ENCODE data around the gene CTNND2.

The CTNND2 gene

DNA sequence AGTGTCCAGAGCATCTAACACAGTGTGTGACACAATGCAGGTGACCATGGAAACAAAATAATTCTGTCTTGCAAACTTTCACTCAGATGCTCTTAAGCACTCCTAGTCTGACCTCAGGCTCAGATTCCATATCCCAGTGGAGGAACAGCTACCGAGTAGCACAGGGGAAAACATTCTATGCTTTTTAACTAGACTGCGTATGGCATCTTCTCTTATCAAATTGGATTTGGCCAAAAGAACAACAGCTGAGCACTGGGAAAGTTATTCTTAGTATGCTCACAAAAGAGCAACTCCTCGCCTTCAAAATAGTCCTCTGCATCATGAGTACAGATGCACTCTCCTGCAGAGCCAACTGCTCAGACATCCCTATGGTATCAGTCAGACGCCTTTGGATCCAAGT, 615.0 kb downstream of the CTNND2 start:
- no peaks in the 10 kb centered on the region for H3K4me1 Mint-ChIP-seq
- ATAC-seq = no peak
- H3K27ac Mint-ChIP-seq = no peak overlapping the region
- no peaks in the 10 kb centered on the region for H3K9me3 Mint-ChIP-seq
- peaks cover 7% of the 10 kb centered on the region for H3K27me3 Mint-ChIP-seq
- H3K4me3 Mint-ChIP-seq = no peak overlapping the region
- H3K36me3 Mint-ChIP-seq (ENCODE audit: low read depth) = no peaks in the 10 kb centered on the region
- DNase-seq = no peak

GRCh38 chr5:11281842-11282241, 622.4 kb downstream of the CTNND2 start:
- peaks cover 15% of the 10 kb centered on the region for H3K9me3 Mint-ChIP-seq
- peaks cover 13% of the 10 kb centered on the region for H3K27me3 Mint-ChIP-seq
- no peaks in the 10 kb centered on the region for H3K4me1 Mint-ChIP-seq
- no peak for ATAC-seq
- no peak for DNase-seq
- H3K36me3 Mint-ChIP-seq (ENCODE audit: low read depth) = no peaks in the 10 kb centered on the region
- H3K4me3 Mint-ChIP-seq = no peak overlapping the region
- no peak overlapping the region for H3K27ac Mint-ChIP-seq

GRCh38 chr5:11277323-11277722, 626.9 kb downstream of the CTNND2 start:
- Mint-ChIP-seq H3K9me3 (peaks cover 15% of the 10 kb centered on the region), H3K4me3 (no peak overlapping the region), H3K4me1 (no peaks in the 10 kb centered on the region), H3K27ac (no peak overlapping the region), H3K27me3 (peaks cover 14% of the 10 kb centered on the region), H3K36me3 (ENCODE audit: low read depth) (no peaks in the 10 kb centered on the region)
- DNase-seq (no peak), ATAC-seq (no peak)

DNA sequence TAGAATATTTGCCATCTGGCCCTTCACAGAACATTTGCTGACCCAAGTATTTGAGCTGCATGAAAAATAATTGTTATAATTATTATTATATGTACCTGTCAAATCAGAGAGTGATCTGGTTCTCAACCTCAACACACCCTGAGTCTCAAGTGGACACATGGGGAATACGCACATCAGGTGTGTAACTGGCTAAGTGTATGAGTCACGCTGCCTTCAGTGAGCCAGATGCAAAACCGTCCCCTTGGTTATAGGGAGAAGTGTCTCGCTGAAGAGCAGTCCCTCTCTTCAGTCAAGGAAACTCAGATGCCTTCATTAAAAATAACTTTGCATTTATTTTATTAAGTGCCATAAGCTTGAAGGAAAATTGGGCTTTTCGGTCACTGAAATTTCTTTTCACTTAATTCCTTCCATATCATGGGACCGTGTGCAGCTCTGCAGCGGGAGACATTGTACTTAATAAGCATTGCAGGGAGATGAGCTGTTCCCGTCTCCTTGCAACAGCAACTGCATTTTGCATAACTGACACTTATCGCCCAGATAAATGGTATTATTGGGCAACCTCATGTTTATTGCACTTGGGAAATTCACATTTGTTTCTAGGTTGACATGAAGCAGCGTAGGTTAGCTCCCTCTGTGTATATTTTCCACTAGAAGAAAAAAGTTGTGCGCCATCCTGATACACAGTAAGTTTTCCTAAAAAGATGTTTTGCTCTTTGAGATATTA, 630.9 kb downstream of the CTNND2 start:
- Mint-ChIP-seq H3K27me3 (peaks cover 11% of the 10 kb centered on the region), H3K9me3 (peaks cover 6% of the 10 kb centered on the region), H3K27ac (no peak overlapping the region), H3K4me3 (no peak overlapping the region), H3K4me1 (no peaks in the 10 kb centered on the region), H3K36me3 (ENCODE audit: low read depth) (no peaks in the 10 kb centered on the region)
- DNase-seq (no peak), ATAC-seq (no peak)

DNA sequence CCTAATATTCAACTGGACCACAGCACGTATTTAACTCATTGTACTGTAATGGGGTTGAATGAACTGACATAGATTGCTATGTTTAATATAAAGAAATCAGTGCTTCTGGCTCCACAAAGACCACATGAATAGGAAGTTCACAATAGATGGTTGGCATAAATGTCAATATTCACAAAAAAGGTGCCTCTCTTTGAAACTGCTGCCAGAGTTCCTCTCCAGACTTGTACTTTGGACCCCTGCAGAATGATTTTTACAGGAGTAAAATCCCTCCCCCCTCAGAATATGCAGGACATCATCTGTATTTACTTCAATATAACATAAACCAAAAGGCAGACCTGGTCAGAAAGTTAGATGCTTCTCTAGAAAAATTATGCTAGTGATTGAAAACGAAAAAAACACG, 634.7 kb downstream of the CTNND2 start:
- Mint-ChIP-seq H3K4me1 (no peaks in the 10 kb centered on the region), H3K4me3 (no peak overlapping the region), H3K9me3 (no peaks in the 10 kb centered on the region), H3K27me3 (peaks cover 1% of the 10 kb centered on the region), H3K27ac (no peak overlapping the region), H3K36me3 (ENCODE audit: low read depth) (no peaks in the 10 kb centered on the region)
- no peak for DNase-seq
- no peak for ATAC-seq

- H3K36me3 Mint-ChIP-seq (ENCODE audit: low read depth) = no peaks in the 10 kb centered on the region
- peaks cover 1% of the 10 kb centered on the region for H3K27me3 Mint-ChIP-seq
- no peaks in the 10 kb centered on the region for H3K4me1 Mint-ChIP-seq
- no peak overlapping the region for H3K4me3 Mint-ChIP-seq
- no peak for DNase-seq
- ATAC-seq = no peak
- no peaks in the 10 kb centered on the region for H3K9me3 Mint-ChIP-seq
- no peak overlapping the region for H3K27ac Mint-ChIP-seq
Observed at GRCh38 chr5:11268891-11269290, 635.4 kb downstream of the CTNND2 start.

DNA sequence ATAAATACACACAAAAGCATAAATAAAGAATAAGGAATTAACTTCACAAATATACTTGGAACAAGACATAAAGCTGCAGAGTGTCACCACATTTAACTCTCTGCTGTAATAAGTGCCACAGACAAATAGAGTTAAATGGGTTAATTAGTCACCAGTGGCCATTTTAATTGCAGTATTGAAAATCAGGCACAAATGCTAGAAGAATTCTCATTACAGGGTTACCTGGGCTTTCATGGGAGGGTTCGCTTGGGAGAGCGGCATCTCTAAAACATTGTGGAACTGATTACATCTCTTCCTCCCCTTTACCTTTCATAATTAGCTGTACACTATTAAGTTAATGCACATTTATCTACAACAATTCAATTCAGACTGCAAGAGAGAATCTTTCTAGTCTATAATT, 637.9 kb downstream of the CTNND2 start:
- DNase-seq = no peak
- Mint-ChIP-seq H3K4me3 (no peak overlapping the region), H3K36me3 (ENCODE audit: low read depth) (no peaks in the 10 kb centered on the region), H3K27me3 (peaks cover 4% of the 10 kb centered on the region), H3K27ac (no peak overlapping the region), H3K9me3 (no peaks in the 10 kb centered on the region), H3K4me1 (no peaks in the 10 kb centered on the region)
- no peak for ATAC-seq

DNA sequence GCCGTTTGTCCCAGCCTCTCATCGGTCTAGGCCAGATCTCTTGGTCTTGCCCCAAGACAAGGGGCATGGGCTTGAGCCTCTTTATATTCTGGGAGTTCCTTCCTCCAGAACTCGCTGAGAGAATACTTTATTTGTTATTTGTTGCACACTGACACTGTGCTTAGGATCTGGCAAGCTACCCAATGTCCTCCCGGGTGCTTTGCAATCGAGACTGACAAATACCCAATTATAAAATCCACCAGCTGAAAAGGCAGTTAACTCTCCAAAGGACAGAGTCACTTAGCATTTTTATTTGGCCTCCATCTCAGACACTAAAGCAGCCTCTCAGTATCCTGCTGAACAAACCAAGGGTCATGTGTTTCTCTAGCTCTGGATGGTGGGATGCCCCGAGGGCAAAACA, 643.0 kb downstream of the CTNND2 start:
- Mint-ChIP-seq H3K36me3 (ENCODE audit: low read depth) (no peaks in the 10 kb centered on the region), H3K27ac (no peak overlapping the region), H3K4me3 (no peak overlapping the region), H3K4me1 (no peaks in the 10 kb centered on the region), H3K9me3 (no peaks in the 10 kb centered on the region), H3K27me3 (peaks cover 5% of the 10 kb centered on the region)
- DNase-seq (no peak), ATAC-seq (no peak)

- H3K4me3 Mint-ChIP-seq = no peak overlapping the region
- H3K27me3 Mint-ChIP-seq = peaks cover 8% of the 10 kb centered on the region
- ATAC-seq = no peak
- no peaks in the 10 kb centered on the region for H3K9me3 Mint-ChIP-seq
- no peaks in the 10 kb centered on the region for H3K4me1 Mint-ChIP-seq
- no peaks in the 10 kb centered on the region for H3K36me3 Mint-ChIP-seq (ENCODE audit: low read depth)
- DNase-seq = no peak
- no peak overlapping the region for H3K27ac Mint-ChIP-seq
Observed at GRCh38 chr5:11258001-11258400, 646.2 kb downstream of the CTNND2 start.

GRCh38 chr5:11252523-11252922, 651.7 kb downstream of the CTNND2 start:
- H3K4me3 Mint-ChIP-seq = no peak overlapping the region
- H3K9me3 Mint-ChIP-seq = no peaks in the 10 kb centered on the region
- ATAC-seq (no peak), DNase-seq (no peak)
- no peaks in the 10 kb centered on the region for H3K36me3 Mint-ChIP-seq (ENCODE audit: low read depth)
- H3K4me1 Mint-ChIP-seq = no peaks in the 10 kb centered on the region
- no peak overlapping the region for H3K27ac Mint-ChIP-seq
- H3K27me3 Mint-ChIP-seq = peaks cover 3% of the 10 kb centered on the region

- Mint-ChIP-seq H3K36me3 (ENCODE audit: low read depth) (no peaks in the 10 kb centered on the region), H3K4me3 (no peak overlapping the region), H3K4me1 (no peaks in the 10 kb centered on the region), H3K27ac (no peak overlapping the region), H3K9me3 (no peaks in the 10 kb centered on the region), H3K27me3 (peaks cover 3% of the 10 kb centered on the region)
- ATAC-seq (no peak), DNase-seq (no peak)
Observed at GRCh38 chr5:11252075-11252474, 652.2 kb downstream of the CTNND2 start.

- no peak for DNase-seq
- Mint-ChIP-seq H3K9me3 (no peaks in the 10 kb centered on the region), H3K27me3 (peaks cover 3% of the 10 kb centered on the region), H3K4me3 (no peak overlapping the region), H3K36me3 (ENCODE audit: low read depth) (no peaks in the 10 kb centered on the region), H3K4me1 (no peaks in the 10 kb centered on the region), H3K27ac (no peak overlapping the region)
- ATAC-seq = no peak
Observed at GRCh38 chr5:11251247-11251646, 653.0 kb downstream of the CTNND2 start.

DNA sequence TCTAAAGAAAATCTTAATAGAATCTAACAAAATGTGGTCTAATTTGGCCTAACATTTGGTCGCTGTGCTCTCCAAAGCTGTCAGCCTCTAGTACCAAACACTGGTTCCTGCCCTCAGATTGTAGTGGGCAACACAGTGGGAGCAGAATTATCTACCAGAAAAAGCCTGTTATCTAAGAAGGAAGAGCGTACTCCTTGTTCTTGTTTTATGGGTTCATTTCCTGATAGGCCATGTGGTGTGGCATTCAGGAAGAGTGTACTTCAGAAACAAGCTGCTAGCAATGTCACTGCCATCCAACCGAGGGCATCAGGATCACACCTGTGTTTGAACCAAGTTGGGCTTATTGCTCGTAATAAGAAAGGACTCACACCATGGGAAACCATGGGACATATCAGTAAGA, 655.3 kb downstream of the CTNND2 start:
- ATAC-seq (no peak), DNase-seq (no peak)
- no peaks in the 10 kb centered on the region for H3K36me3 Mint-ChIP-seq (ENCODE audit: low read depth)
- no peaks in the 10 kb centered on the region for H3K9me3 Mint-ChIP-seq
- H3K27ac Mint-ChIP-seq = no peak overlapping the region
- no peaks in the 10 kb centered on the region for H3K4me1 Mint-ChIP-seq
- H3K27me3 Mint-ChIP-seq = no peaks in the 10 kb centered on the region
- H3K4me3 Mint-ChIP-seq = no peak overlapping the region

- no peaks in the 10 kb centered on the region for H3K36me3 Mint-ChIP-seq (ENCODE audit: low read depth)
- no peaks in the 10 kb centered on the region for H3K27me3 Mint-ChIP-seq
- no peaks in the 10 kb centered on the region for H3K9me3 Mint-ChIP-seq
- DNase-seq = no peak
- no peak for ATAC-seq
- no peak overlapping the region for H3K27ac Mint-ChIP-seq
- no peaks in the 10 kb centered on the region for H3K4me1 Mint-ChIP-seq
- H3K4me3 Mint-ChIP-seq = no peak overlapping the region
Observed at GRCh38 chr5:11247224-11247623, 657.0 kb downstream of the CTNND2 start.

DNA sequence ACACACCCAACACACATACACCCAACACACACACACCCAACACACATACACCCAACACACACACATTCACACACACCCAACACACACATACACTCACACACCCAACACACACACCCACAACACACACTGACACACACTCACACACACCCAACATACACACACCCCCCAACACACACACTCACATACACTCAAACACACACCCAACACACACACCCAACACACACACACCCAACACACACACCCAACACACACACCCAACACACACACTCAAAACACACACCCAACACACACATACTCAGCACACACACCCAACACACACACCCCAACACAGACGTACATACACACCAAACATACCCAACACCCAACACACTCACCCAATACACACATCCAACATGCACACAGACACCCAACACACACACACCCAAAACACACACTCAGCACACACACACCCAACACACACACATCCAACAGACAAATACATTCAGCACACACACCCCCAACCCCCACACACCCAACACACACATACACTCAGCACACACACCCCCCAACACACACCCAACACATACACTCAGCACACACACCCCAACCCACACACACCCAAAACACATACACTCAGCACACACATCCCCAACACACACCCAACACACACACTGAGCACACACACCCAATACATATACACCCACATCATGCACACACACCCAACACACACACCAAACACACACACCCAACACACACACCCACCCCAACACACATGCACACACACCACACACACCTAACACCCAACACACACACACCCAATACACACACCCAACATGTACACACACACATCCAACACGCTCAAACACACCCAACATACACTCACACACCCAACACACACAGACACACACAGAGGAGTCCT, 663.7 kb downstream of the CTNND2 start:
- no peaks in the 10 kb centered on the region for H3K27me3 Mint-ChIP-seq
- peaks cover 15% of the 10 kb centered on the region for H3K9me3 Mint-ChIP-seq
- ATAC-seq = no peak
- no peaks in the 10 kb centered on the region for H3K4me1 Mint-ChIP-seq
- no peak overlapping the region for H3K27ac Mint-ChIP-seq
- no peak overlapping the region for H3K4me3 Mint-ChIP-seq
- no peaks in the 10 kb centered on the region for H3K36me3 Mint-ChIP-seq (ENCODE audit: low read depth)
- DNase-seq = no peak

Data from activated naive CD8-positive, alpha-beta T cell treated with anti-CD3 and anti-CD28 coated beads, Interleukin-2, amount 50 U/mL, for 24 hours (primary cell).